GM10248 (cell line): ENCODE results near the gene SHF.

Experiments
- CTCF ChIA-PET: fragments of 300-600 bp; sonication (Branson Sonifier 250); formaldehyde crosslinking; extraction: SDS; loops from one replicate; lab custom pipeline; 2021; ENCODE audit warnings: antibody characterized with exemption; lab: Yijun Ruan, JAX
- POLR2A ChIA-PET: fragments of 350-650 bp; sonication (Branson Sonifier 250); formaldehyde crosslinking; extraction: SDS; loops from one replicate; lab custom pipeline; 2020; ENCODE audit warnings: antibody characterized with exemption; lab: Yijun Ruan, JAX
- DNase-seq: peaks from one replicate; pipeline ENCODE4 v3.0.0; 2012; ENCODE audit errors: extremely low spot score
- CTCF ChIP-seq: IDR thresholded peaks from 2 replicates; pipeline ENCODE4 v1.5.1; 2012; ENCODE audit warnings: mild to moderate bottlenecking, low read depth; ENCODE audit errors: extremely low read depth, missing control alignments, control extremely low read depth

The SHF gene

GRCh38 chr15:45150481-45150880, 37.3 kb downstream of the SHF start:
- no peak for TF ChIP-seq CTCF
- POLR2A ChIA-PET: no interaction called here
- CTCF ChIA-PET: interaction anchor here (1.2 to 4.5 kb wide), 7 partner anchors 8 to 308 kb away, joined by 3 to 27 read pairs (median 5); no protein-coding TSS in a partner anchor
- no peak for DNase-seq

- no peak for TF ChIP-seq CTCF
- ChIA-PET POLR2A (no interaction called here), CTCF (interaction anchor here (1.2 to 4.5 kb wide), 6 partner anchors 14 to 309 kb away, joined by 3 to 27 read pairs (median 4); no protein-coding TSS in a partner anchor)
- no peak for DNase-seq
These were observed 38.7 kb downstream of the SHF start for GRCh38 chr15:45149060-45149459.

- ChIA-PET CTCF (interaction anchor here (1.5 to 4.5 kb wide), 5 partner anchors 15 to 310 kb away, joined by 3 to 27 read pairs (median 5); no protein-coding TSS in a partner anchor), POLR2A (no interaction called here)
- no peak for DNase-seq
- no peak for TF ChIP-seq CTCF
These were observed 39.4 kb downstream of the SHF start for GRCh38 chr15:45148076-45149059.

GRCh38 chr15:45147606-45148005, 40.2 kb downstream of the SHF start:
- DNase-seq: no peak
- POLR2A ChIA-PET: no interaction called here
- TF ChIP-seq CTCF: no peak
- CTCF ChIA-PET: interaction anchor here (1.6 to 4.5 kb wide), 2 partner anchors 16 to 30 kb away, joined by 4 to 27 read pairs; no protein-coding TSS in a partner anchor

GRCh38 chr15:45146405-45146804, 41.4 kb downstream of the SHF start:
- no peak for TF ChIP-seq CTCF
- CTCF ChIA-PET: interaction anchor here (0.7 to 2.2 kb wide), 9 partner anchors 12 to 311 kb away, joined by 3 to 8 read pairs (median 5); no protein-coding TSS in a partner anchor
- POLR2A ChIA-PET: no interaction called here
- DNase-seq: no peak

GRCh38 chr15:45144775-45145174, 43.0 kb downstream of the SHF start:
- POLR2A ChIA-PET: no interaction called here
- DNase-seq: no peak
- CTCF ChIA-PET: interaction anchor here (1.3 to 2.2 kb wide), 4 partner anchors 11 to 35 kb away, joined by 3 to 7 read pairs (median 6); no protein-coding TSS in a partner anchor
- no peak for TF ChIP-seq CTCF
